A549 treated with RU486 at 1 μM for 4 hours (cell line): ENCODE results near the gene MGAT5. TPM values are rescaled to one million over a fixed set of nuclear protein-coding genes. Genes with fewer than 3 reads are reported as not detected.

Experiments used
- total RNA-seq: library from RNA; stranded (reverse); fragments of 200-300 nt; extraction: Qiagen RNA extraction; gene quantifications from 5 replicates; pipeline ENCODE4 v1.2.3, GENCODE V29; 2022; ENCODE audit warnings: low read depth

MGAT5 gene, protein sequence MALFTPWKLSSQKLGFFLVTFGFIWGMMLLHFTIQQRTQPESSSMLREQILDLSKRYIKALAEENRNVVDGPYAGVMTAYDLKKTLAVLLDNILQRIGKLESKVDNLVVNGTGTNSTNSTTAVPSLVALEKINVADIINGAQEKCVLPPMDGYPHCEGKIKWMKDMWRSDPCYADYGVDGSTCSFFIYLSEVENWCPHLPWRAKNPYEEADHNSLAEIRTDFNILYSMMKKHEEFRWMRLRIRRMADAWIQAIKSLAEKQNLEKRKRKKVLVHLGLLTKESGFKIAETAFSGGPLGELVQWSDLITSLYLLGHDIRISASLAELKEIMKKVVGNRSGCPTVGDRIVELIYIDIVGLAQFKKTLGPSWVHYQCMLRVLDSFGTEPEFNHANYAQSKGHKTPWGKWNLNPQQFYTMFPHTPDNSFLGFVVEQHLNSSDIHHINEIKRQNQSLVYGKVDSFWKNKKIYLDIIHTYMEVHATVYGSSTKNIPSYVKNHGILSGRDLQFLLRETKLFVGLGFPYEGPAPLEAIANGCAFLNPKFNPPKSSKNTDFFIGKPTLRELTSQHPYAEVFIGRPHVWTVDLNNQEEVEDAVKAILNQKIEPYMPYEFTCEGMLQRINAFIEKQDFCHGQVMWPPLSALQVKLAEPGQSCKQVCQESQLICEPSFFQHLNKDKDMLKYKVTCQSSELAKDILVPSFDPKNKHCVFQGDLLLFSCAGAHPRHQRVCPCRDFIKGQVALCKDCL
- total RNA-seq: 13.7 to 20.9 TPM (median 17.6 TPM) in 5 replicates

DNA sequence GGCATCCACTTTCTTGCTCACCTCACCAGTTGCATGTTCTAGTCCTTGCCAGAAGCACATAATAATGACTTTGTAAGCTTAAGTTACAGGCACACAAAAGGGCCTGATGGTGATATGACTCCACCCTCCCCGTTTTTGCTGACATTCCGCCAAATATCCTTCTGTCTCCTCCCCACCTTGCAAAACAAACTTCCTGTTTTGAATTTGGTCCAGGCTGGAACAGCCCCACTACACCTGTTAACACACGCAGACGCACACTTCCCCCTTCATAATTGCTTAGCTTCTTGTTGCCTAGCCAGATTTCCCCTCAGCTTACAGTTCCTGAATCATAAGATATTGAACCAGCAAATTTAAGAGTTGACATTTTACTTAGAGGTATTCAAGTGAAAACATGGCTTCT, at the start of gene MGAT5:
MGAT5 (plus strand) TSS at position 269 of the 400 bp plus-strand sequence. CDS start 332 bp downstream, outside the sequence.

